ENCODE results near the gene ATP6V1B1. TPM values are rescaled to one million over a fixed set of nuclear protein-coding genes. Genes with fewer than 3 reads are reported as not detected.

Gene ATP6V1B1
- total RNA-seq, 1 experiment from 2014 or later = 7.8 TPM

DNA sequence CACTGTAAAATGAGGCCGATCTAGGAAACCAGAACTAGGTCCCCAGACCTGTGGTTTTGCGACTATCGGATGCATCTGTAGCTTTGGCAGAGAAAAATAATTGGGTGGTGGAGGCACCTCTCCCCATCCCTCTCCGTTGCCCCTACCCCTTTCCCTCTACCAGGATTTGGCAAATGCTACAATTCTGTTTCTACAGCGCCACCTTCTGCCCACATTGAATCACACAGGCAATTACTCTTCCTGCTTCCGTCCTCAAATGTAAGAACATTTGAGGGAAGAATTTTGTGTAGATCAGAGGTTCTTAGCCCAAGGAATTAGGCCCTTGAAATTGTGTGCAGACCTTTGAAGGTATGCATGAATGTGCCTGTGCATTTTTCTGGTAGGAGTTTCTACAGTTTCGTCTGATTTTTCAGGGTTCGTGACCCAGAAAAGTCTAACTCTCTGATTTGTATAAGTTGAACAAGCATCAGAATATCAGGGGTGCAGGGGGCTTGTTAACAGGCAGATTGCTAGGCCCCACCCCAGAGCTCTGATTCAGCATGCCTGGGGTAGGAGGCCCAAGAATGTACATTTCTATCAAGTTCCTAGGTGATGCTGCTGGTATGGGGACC lies 11.2 kb downstream of the ATP6V1B1 start:
- no peaks in the 10 kb centered on the region for H3K27me3 ChIP-seq (ENCODE audit: insufficient read depth, low read depth)
- no peaks in the 10 kb centered on the region for H3K36me3 ChIP-seq (ENCODE audit: low read depth)
- intact Hi-C loops (cut with micrococcal nuclease; ENCODE audit: unreplicated experiment) = loop anchor here (1.0 to 5.0 kb wide), 3 partner anchors 28 to 645 kb away; partner anchors contain the start of gene FAM136A
- H3K79me2 ChIP-seq (ENCODE audit: low read depth) = no peaks in the 10 kb centered on the region
- DNase-seq = peak in 1 of 2 experiments; percentile 48
- H3K27ac ChIP-seq = no peak overlapping the region
- ChIA-PET POLR2A (ENCODE audit: unreplicated experiment) (no interaction called here), CTCF (interaction anchor here (1.1 to 3.9 kb wide), 2 partner anchors 76 to 642 kb away, joined by 3 to 23 read pairs; no protein-coding TSS in a partner anchor)
- H3K4me2 ChIP-seq = no peak overlapping the region
- TF ChIP-seq, protein P1, sequence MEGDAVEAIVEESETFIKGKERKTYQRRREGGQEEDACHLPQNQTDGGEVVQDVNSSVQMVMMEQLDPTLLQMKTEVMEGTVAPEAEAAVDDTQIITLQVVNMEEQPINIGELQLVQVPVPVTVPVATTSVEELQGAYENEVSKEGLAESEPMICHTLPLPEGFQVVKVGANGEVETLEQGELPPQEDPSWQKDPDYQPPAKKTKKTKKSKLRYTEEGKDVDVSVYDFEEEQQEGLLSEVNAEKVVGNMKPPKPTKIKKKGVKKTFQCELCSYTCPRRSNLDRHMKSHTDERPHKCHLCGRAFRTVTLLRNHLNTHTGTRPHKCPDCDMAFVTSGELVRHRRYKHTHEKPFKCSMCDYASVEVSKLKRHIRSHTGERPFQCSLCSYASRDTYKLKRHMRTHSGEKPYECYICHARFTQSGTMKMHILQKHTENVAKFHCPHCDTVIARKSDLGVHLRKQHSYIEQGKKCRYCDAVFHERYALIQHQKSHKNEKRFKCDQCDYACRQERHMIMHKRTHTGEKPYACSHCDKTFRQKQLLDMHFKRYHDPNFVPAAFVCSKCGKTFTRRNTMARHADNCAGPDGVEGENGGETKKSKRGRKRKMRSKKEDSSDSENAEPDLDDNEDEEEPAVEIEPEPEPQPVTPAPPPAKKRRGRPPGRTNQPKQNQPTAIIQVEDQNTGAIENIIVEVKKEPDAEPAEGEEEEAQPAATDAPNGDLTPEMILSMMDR (conservative IDR thresholded peaks at IDR 0.05) = peak; percentile 82
- TF ChIP-seq EZH2 (IDR thresholded peaks at IDR 0.05; ENCODE audit: low read depth) = no peak
- no peaks in the 10 kb centered on the region for H3K9me3 ChIP-seq (ENCODE audit: insufficient read depth, low read depth)
- no TSS peak for BruUV-seq (replicated peaks)
- no peaks in the 10 kb centered on the region for H4K20me1 ChIP-seq (ENCODE audit: insufficient read depth)
- H3K4me3 ChIP-seq = no peak overlapping the region
- H3F3A ChIP-seq (ENCODE audit: insufficient read depth, low read depth) = no peaks in the 10 kb centered on the region; the same call in 1 of the 2 replicates
- H3K4me1 ChIP-seq (replicated peaks; ENCODE audit: insufficient read depth) = peaks cover 7% of the 10 kb centered on the region; the same call in 1 of the 2 replicates
- H3K9me2 ChIP-seq (ENCODE audit: insufficient read depth) = no peaks in the 10 kb centered on the region
- no peak overlapping the region for H2AFZ ChIP-seq

DNA sequence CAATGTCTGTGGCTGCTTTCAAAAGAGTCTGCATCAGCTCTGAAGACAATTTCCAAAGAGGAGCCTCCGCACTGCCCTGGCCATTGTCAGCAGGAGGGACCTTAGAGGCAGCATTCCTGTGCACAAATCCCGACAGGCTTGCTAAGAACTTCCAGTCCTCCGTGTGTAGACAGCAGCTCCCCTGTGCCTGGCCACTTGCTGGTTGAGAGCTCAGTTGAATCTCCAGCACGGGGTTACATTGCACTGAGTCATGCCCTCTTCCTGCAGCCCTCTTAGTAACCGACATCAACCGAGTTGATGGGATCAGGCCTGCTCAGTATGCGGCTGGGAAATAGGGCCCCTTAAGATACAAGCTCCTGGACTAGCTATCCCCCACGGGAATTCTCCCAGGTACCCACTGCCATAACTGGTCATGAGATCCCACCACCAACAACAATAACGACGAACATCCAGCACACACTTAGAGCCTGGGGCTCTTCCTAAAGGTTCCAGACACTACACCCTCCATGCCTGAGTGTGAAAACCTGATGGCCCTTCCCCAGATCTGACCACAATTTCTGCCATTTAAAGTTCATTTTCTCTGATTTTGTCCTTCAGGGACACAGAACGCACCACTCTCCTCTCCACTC lies 12.0 kb downstream of the ATP6V1B1 start:
- H3K9me2 ChIP-seq (ENCODE audit: insufficient read depth) = no peaks in the 10 kb centered on the region
- no peaks in the 10 kb centered on the region; the same call in 1 of the 2 replicates for H3F3A ChIP-seq (ENCODE audit: insufficient read depth, low read depth)
- no peaks in the 10 kb centered on the region for H3K27me3 ChIP-seq (ENCODE audit: insufficient read depth, low read depth)
- POLR2A ChIA-PET (ENCODE audit: unreplicated experiment) = no interaction called here
- no peaks in the 10 kb centered on the region for H3K79me2 ChIP-seq (ENCODE audit: low read depth)
- H3K27ac ChIP-seq = no peak overlapping the region
- no peak for DNase-seq
- TF ChIP-seq EZH2 (IDR thresholded peaks at IDR 0.05; ENCODE audit: low read depth) = no peak
- TF ChIP-seq, protein P1 (conservative IDR thresholded peaks at IDR 0.05) = no peak
- intact Hi-C loops (cut with micrococcal nuclease; ENCODE audit: unreplicated experiment) = loop anchor here (1.0 to 5.0 kb wide), 5 partner anchors 29 to 645 kb away; partner anchors contain the start of gene FAM136A
- H3K36me3 ChIP-seq (ENCODE audit: low read depth) = no peaks in the 10 kb centered on the region
- H3K9me3 ChIP-seq (ENCODE audit: insufficient read depth, low read depth) = no peaks in the 10 kb centered on the region
- no TSS peak for BruUV-seq (replicated peaks)
- H3K4me1 ChIP-seq (replicated peaks; ENCODE audit: insufficient read depth) = peaks cover 7% of the 10 kb centered on the region; the same call in 1 of the 2 replicates
- CTCF ChIA-PET = interaction anchor here (1.0 to 3.9 kb wide), 4 partner anchors 10 to 644 kb away, joined by 3 to 23 read pairs (median 4); no protein-coding TSS in a partner anchor
- no peaks in the 10 kb centered on the region for H4K20me1 ChIP-seq (ENCODE audit: insufficient read depth)
- H3K4me2 ChIP-seq = peak overlapping the region; percentile 74; the same call in 1 of the 2 replicates
- no peak overlapping the region; the same call in 1 of the 2 replicates for H2AFZ ChIP-seq
- peak overlapping the region; percentile 45; the same call in 1 of the 2 replicates for H3K4me3 ChIP-seq

DNA sequence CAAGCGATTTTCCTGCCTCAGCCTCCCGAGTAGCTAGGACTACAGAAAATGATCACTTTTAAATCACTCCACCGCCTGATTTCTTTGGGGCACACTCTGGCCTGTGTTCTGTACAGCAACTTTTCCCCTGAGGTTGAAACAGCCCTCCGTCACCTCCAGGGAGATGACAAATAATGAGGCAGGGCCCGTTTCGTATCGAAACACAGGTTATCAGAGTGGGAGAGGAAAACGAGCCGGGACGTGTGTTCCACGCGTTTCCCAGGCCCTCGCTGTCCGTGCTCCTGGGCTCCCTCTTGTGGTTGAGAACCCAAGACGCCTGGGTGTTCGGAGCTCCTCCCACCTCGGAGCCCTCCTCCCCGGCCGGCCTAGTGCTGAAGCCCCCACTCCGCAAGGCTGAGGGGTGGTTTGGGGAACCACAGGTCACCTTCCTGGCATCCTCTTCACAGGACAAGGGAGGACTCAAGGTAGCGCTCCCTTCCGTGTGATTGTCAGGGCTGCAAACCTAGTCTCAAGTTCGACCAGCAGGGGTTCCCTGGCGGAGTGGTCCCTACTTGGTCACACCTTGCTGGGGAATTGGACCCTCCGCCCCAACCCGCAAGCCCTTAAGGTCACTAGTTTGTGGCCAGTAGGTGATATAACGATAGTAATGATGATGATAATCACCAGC lies 12.8 kb downstream of the ATP6V1B1 start:
- Histone ChIP-seq H4K20me1 (ENCODE audit: insufficient read depth) (no peaks in the 10 kb centered on the region), H3K9me3 (ENCODE audit: insufficient read depth, low read depth) (no peaks in the 10 kb centered on the region), H3K27ac (no peak overlapping the region), H3K4me2 (peak overlapping the region; percentile 74), H2AFZ (peak overlapping the region; percentile 82), H3K27me3 (ENCODE audit: insufficient read depth, low read depth) (no peaks in the 10 kb centered on the region), H3K36me3 (ENCODE audit: low read depth) (no peaks in the 10 kb centered on the region), H3K4me1 (replicated peaks; ENCODE audit: insufficient read depth) (peaks cover 7% of the 10 kb centered on the region; the same call in 1 of the 2 replicates), H3K9me2 (ENCODE audit: insufficient read depth) (no peaks in the 10 kb centered on the region), H3K4me3 (peak overlapping the region; percentile 45; the same call in 1 of the 2 replicates), H3K79me2 (ENCODE audit: low read depth) (no peaks in the 10 kb centered on the region), H3F3A (ENCODE audit: insufficient read depth, low read depth) (no peaks in the 10 kb centered on the region; the same call in 1 of the 2 replicates)
- intact Hi-C loops (cut with micrococcal nuclease; ENCODE audit: unreplicated experiment) = loop anchor here (1.0 to 5.0 kb wide), 3 partner anchors 28 to 646 kb away; partner anchors contain the start of gene FAM136A
- DNase-seq = peak in 1 of 2 experiments; percentile 70
- POLR2A ChIA-PET (ENCODE audit: unreplicated experiment) = interaction anchor here (0.7 kb wide), 1 partner anchor 29 kb away, joined by 3 read pairs; no protein-coding TSS in a partner anchor
- CTCF ChIA-PET = interaction anchor here (0.5 to 3.9 kb wide), 6 partner anchors 11 to 1916 kb away, joined by 3 to 23 read pairs (median 4); no protein-coding TSS in a partner anchor
- no TSS peak for BruUV-seq (replicated peaks)
- no peak for TF ChIP-seq EZH2 (IDR thresholded peaks at IDR 0.05; ENCODE audit: low read depth)
- TF ChIP-seq, protein P1 (conservative IDR thresholded peaks at IDR 0.05) = peak; percentile 86
